Activated gamma-delta T cell (primary cell): Measurements from ENCODE around the gene DMPK.

ENCODE experiments used
- DNase-seq: peaks from one replicate; lab custom pipeline; 2025; lab: John Stamatoyannopoulos, UW

Gene DMPK

GRCh38 chr19:45785781-45786532, 3.7 kb upstream of the DMPK start:
- no peak for DNase-seq

GRCh38 chr19:45785097-45785496, 2.8 kb upstream of the DMPK start:
- DNase-seq, result no peak

DNA sequence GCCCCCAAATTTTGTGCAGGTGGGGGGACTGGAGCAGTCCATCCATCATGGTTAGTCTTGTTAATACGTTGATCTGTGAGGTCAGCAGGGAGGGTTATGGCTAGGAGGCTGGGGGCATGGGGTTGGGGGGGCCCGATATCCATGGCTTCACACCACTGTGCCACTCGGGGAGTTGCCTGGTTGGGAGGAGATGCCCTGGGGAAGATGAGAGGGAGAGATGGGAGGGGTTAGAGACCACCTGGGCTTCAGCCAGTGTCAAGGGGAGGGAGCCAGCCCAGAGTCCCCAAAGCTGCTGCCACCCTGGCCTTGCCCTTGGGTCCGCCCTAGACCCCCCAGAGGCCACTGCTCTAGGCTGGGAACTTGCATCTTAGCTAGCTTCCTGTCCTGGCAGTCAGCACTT, 1.8 kb upstream of the DMPK start:
- no peak for DNase-seq

- DNase-seq, result no peak
Observed at GRCh38 chr19:45782820-45783785, 813 bp upstream of the DMPK start.

- no peak for DNase-seq
Observed at GRCh38 chr19:45781214-45782161, 802 bp downstream of the DMPK start.

DNA sequence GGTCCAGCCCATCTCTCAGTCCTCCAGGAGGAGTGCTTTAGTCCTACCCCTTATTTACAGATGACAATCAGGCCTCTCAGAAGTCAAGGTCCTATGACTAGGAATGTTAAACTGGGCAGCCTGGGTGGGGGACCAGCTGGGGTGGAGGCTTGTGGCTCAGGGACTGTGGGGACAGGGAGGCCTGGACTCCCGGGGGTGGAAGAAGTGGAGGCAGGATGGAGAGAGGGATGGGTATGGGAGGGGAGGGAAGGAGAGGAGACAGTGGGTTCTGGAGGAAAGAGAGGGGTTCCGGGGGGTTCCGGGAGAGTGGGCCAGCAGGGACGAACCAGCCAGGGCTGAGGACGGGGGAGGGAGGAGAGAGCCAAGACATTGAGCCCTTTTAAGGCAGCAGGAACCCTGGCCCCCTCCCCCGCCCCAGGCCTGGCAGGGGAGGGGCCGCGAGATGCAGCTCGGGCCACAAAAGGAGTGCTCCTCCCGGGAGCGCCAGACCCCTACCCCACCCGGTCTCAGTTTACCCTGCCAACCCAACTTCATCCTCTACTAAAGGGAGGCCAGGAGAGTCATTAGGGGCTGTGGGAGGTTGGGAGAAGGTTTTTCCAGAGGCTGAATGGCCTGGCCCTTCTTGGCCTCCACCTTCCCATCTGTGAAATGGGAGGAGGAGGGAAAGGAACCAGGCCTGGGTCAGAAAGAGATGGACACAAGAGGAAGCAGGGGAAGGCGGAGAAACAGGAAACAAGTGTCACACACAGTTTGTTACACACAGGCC, 1.7 kb downstream of the DMPK start:
- DNase-seq, result no peak

- no peak for DNase-seq
Observed at GRCh38 chr19:45780146-45780447, 2.2 kb downstream of the DMPK start.

DNA sequence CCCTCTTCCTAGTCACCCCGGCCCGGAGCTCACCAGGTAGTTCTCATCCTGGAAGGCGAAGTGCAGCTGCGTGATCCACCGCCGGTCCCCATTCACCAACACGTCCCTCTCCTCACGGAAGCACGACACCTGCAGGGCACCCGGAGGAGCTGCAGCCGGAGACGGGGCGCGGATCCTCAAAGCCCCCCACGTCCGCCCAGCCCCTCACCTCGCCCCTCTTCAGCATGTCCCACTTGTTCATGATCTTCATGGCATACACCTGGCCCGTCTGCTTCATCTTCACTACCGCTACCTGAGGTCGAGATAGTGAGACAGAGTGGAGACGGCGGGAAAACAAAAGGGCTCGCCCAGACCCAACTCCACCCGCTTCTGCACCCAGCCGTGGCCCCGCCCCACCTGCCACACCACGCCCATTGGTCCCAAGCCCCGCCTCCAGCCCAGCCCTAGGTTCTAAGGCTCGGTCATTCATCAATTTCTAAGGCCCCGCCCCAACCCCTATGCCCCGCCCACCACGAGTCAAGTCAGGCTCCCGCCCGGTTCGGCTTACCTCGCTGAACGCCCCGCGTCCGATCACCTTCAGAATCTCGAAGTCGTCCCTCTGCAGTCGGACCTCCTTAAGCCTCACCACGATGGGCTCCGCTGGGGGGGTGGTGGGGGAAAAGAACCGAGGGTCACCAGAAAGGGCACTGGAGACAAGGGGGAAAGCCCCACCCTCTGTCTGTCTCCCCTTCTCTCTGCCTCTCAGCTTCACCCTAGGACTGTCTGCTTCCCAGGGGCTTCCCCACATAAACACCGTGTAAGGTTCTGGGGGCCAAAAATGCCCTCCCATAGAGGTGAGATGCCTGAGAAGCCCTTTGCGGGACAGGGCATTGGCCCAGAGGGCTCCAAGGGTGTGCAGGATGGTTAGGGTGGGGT, 2.8 kb downstream of the DMPK start:
- peak; percentile 64 for DNase-seq

- no peak for DNase-seq
Observed at GRCh38 chr19:45778010-45778661, 4.2 kb downstream of the DMPK start.

- no peak for DNase-seq
Observed at GRCh38 chr19:45777395-45777961, 4.8 kb downstream of the DMPK start.

DNA sequence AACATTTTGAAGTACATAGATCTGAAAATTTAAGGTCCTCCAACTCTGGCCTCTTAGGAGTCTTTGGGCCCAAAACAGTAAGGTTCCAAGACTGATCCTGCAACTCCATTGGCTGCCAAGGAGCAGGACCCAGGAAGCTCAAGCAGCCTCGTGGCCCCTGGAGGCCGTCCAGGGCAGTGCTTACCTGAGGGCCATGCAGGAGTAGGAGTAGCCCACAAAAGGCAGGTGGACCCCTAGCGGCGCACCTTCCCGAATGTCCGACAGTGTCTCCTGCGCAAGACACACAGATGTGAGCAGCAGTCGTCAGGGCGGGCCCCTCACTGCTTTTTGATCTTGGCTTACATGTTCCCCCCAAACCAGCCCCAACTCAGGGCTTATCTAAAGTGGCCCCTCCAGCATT, 7.5 kb downstream of the DMPK start:
- DNase-seq, result no peak

- DNase-seq, result no peak
Observed at GRCh38 chr19:45773384-45773783, 8.9 kb downstream of the DMPK start.

GRCh38 chr19:45772912-45773311, 9.4 kb downstream of the DMPK start:
- no peak for DNase-seq

DNA sequence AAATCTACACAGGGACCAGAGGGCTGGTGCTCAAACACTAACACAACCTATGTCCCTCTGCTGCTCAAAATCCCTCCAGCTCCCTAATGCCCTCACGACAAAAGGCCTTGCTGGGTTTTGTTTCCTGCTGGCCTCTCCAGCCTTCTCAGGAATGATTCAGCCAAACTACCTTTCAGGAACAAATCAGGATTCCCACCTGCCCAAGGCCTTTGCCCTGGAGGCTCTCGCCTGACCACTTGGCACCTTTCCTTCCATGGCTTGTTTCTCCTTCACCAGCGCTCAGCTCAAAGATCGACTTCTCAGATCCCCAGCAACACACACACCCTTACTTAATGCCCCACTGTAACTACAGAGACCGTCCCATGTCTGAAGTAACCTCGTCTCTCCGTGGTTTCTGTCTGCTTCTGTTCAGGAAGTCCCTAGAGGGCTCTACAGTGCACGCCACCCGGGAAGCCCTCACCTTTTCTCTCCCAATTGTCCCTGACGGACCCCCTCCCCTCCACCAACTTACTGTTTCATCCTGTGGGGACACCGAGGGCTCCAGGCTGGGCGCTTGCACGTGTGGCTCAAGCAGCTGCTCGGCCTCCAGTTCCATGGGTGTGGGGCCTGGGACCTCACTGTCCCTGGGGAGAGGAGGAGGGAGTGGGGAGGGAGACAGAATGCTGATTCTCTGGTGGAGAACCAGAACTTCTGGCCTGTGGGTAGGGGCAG, 10.0 kb downstream of the DMPK start:
- no peak for DNase-seq

- DNase-seq, result no peak
Observed at GRCh38 chr19:45771311-45771933, 10.9 kb downstream of the DMPK start.

- DNase-seq, result peak; percentile 84
Observed at GRCh38 chr19:45770192-45771101, 11.8 kb downstream of the DMPK start.

- DNase-seq, result no peak
Observed at GRCh38 chr19:45769821-45770191, 12.5 kb downstream of the DMPK start.
